Measurements from ENCODE around the gene GRK6.

Gene GRK6

GRCh38 chr5:177465044-177465443 is 38.6 kb downstream of the GRK6 start:
- no peak for TF ChIP-seq POLR2AphosphoS5 (IDR thresholded peaks at IDR 0.05; ENCODE audit: low read depth, low read length)
- TF ChIP-seq REST (IDR thresholded peaks at IDR 0.05; ENCODE audit: insufficient read depth in 1 of 2, low read depth in 2 of 2, low read length in 2 of 2): no peak
- no peak for TF ChIP-seq FOXP2 (optimal IDR thresholded peaks at IDR 0.05; ENCODE audit: borderline replicate concordance, extremely low read depth, extremely low read length, insufficient read depth)

- no peak for TF ChIP-seq REST (IDR thresholded peaks at IDR 0.05; ENCODE audit: insufficient read depth in 1 of 2, low read depth in 2 of 2, low read length in 2 of 2)
- TF ChIP-seq FOXP2 (optimal IDR thresholded peaks at IDR 0.05; ENCODE audit: borderline replicate concordance, extremely low read depth, extremely low read length, insufficient read depth): no peak
- TF ChIP-seq SIN3A (IDR thresholded peaks at IDR 0.05; ENCODE audit: borderline replicate concordance, insufficient read depth, low read length): no peak
- TF ChIP-seq TAF1 (IDR thresholded peaks at IDR 0.05; ENCODE audit: borderline replicate concordance, insufficient read depth, low read length): no peak
- TF ChIP-seq POLR2AphosphoS5 (IDR thresholded peaks at IDR 0.05; ENCODE audit: low read depth, low read length): no peak
These were observed 40.4 kb downstream of the GRK6 start for GRCh38 chr5:177466861-177467260.

GRCh38 chr5:177467436-177467835 is 41.0 kb downstream of the GRK6 start:
- TF ChIP-seq POLR2AphosphoS5 (IDR thresholded peaks at IDR 0.05; ENCODE audit: low read depth, low read length): no peak
- TF ChIP-seq SIN3A (IDR thresholded peaks at IDR 0.05; ENCODE audit: borderline replicate concordance, insufficient read depth, low read length): no peak
- no peak for TF ChIP-seq REST (IDR thresholded peaks at IDR 0.05; ENCODE audit: insufficient read depth in 1 of 2, low read depth in 2 of 2, low read length in 2 of 2)
- no peak for TF ChIP-seq FOXP2 (optimal IDR thresholded peaks at IDR 0.05; ENCODE audit: borderline replicate concordance, extremely low read depth, extremely low read length, insufficient read depth)
- TF ChIP-seq TAF1 (IDR thresholded peaks at IDR 0.05; ENCODE audit: borderline replicate concordance, insufficient read depth, low read length): no peak

GRCh38 chr5:177468329-177468684 is 41.8 kb downstream of the GRK6 start:
- no peak for TF ChIP-seq POLR2AphosphoS5 (IDR thresholded peaks at IDR 0.05; ENCODE audit: low read depth, low read length)
- TF ChIP-seq FOXP2 (optimal IDR thresholded peaks at IDR 0.05; ENCODE audit: borderline replicate concordance, extremely low read depth, extremely low read length, insufficient read depth): no peak
- no peak for TF ChIP-seq SIN3A (IDR thresholded peaks at IDR 0.05; ENCODE audit: borderline replicate concordance, insufficient read depth, low read length)
- no peak for TF ChIP-seq REST (IDR thresholded peaks at IDR 0.05; ENCODE audit: insufficient read depth in 1 of 2, low read depth in 2 of 2, low read length in 2 of 2)
- TF ChIP-seq TAF1 (IDR thresholded peaks at IDR 0.05; ENCODE audit: borderline replicate concordance, insufficient read depth, low read length): no peak
